ENCODE results near the gene PDCL2. TPM values are rescaled to one million over a fixed set of nuclear protein-coding genes. Genes with fewer than 3 reads are reported as not detected.

The PDCL2 gene
- total RNA-seq, 1 experiment from 2014 or later: not detected

DNA sequence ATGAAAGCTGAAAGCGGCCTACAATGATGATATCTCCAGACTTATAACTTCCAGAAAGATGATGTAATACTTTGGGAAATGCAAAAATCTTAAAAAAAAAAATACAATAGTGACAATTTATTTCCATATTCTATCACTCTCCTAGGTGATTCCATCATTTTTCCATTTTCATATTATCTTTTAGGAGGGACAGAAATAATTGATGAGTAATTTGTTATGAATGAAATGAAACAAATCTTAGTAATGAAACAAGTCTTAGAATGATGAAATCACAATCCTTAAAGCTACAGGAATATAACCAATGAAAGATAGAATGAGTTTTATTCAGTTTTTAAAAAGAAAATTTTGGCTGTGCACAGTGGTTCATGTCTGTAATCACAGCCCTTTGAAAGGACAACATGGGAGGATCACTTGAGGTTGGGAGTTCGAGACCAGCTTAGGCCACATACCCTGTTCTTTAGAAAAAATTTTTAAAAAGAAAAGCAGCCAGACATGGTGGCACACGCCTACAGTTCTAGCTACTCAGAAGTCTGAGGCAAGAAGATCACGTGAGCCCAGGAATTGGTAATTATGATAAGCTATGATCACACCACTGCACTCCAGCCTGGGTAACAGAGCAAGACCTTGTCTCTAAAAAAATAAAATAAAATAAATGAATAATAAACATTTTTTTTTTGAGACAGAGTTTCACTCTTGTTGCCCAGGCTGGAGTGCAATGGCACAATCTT lies 67.0 kb downstream of the PDCL2 start:
- Mint-ChIP-seq H3K27me3 (ENCODE audit: low read depth) (no peaks in the 10 kb centered on the region), H3K27ac (no peak overlapping the region; a peak in 1 of 7 replicates), H3K4me3 (no peak overlapping the region), H3K4me1 (peaks cover 28 to 29% of the 10 kb centered on the region in 2 experiments), H3K9me3 (no peaks in the 10 kb centered on the region), H3K36me3 (ENCODE audit: insufficient read depth in 1 of 3, low read depth in 3 of 3) (peaks cover 0 to 3% (median 0%) of the 10 kb centered on the region in 3 experiments; a peak in 3 of 7 replicates)
- Histone ChIP-seq H3K18ac (ENCODE audit: insufficient read length, low read depth, low read length) (no peak overlapping the region), H3K27me3 (ENCODE audit: insufficient read depth, low read length) (no peaks in the 10 kb centered on the region), H3K14ac (ENCODE audit: insufficient read depth, low read length) (no peak overlapping the region), H4K20me1 (ENCODE audit: control insufficient read depth, insufficient read depth, insufficient read length) (no peaks in the 10 kb centered on the region), H3K56ac (ENCODE audit: insufficient read length, low read depth, low read length) (no peak overlapping the region), H3K4me2 (ENCODE audit: insufficient read depth, insufficient read length, low read length) (no peak overlapping the region), H2BK120ac (ENCODE audit: low read depth, low read length, poor library complexity, severe bottlenecking) (no peak overlapping the region), H3K23me2 (ENCODE audit: insufficient read length, low read depth, low read length, poor library complexity, severe bottlenecking) (no peaks in the 10 kb centered on the region), H3K9ac (ENCODE audit: extremely low read depth, insufficient read length, low read length) (no peak overlapping the region), H3K27ac (ENCODE audit: insufficient read length, low read depth, low read length) (no peak overlapping the region), H3K9me3 (ENCODE audit: control insufficient read depth, low read depth, low read length) (no peaks in the 10 kb centered on the region), H3T11ph (ENCODE audit: low read length) (no peak overlapping the region), H2BK20ac (ENCODE audit: low read depth, low read length, poor library complexity, severe bottlenecking) (no peak overlapping the region), H2BK15ac (ENCODE audit: low read depth, low read length) (no peak overlapping the region), H3K4me1 (ENCODE audit: insufficient read depth, low read length) (no peaks in the 10 kb centered on the region; the same call in 1 of the 2 replicates), H2BK5ac (ENCODE audit: insufficient read length, low read length) (no peak overlapping the region), H4K5ac (ENCODE audit: insufficient read length, low read depth, low read length) (no peak overlapping the region), H2AK5ac (ENCODE audit: insufficient read length, low read length) (no peak overlapping the region), H2BK12ac (ENCODE audit: insufficient read length, low read depth, low read length) (no peak overlapping the region), H3K4ac (ENCODE audit: low read depth, low read length) (no peak overlapping the region), H3K79me2 (ENCODE audit: insufficient read depth, low read length) (peaks cover 2% of the 10 kb centered on the region; the same call in 1 of the 2 replicates), H2AFZ (ENCODE audit: low read length) (no peak overlapping the region), H4K91ac (ENCODE audit: insufficient read length, low read depth, low read length) (no peak overlapping the region), H3K23ac (ENCODE audit: insufficient read length, low read depth, low read length) (no peak overlapping the region), H3K79me1 (ENCODE audit: insufficient read depth, low read depth, low read length, poor library complexity, severe bottlenecking) (peaks cover 5% of the 10 kb centered on the region), H4K8ac (replicated peaks; ENCODE audit: insufficient read length, low read depth, low read length) (no peak overlapping the region)
- WGBS (ENCODE audit: extremely low coverage, insufficient read length, low lambda C conversion rate): no CpG with 5 or more reads among the region's 4 CpGs
- DNase-seq: no peak
- TF ChIP-seq, protein P1, sequence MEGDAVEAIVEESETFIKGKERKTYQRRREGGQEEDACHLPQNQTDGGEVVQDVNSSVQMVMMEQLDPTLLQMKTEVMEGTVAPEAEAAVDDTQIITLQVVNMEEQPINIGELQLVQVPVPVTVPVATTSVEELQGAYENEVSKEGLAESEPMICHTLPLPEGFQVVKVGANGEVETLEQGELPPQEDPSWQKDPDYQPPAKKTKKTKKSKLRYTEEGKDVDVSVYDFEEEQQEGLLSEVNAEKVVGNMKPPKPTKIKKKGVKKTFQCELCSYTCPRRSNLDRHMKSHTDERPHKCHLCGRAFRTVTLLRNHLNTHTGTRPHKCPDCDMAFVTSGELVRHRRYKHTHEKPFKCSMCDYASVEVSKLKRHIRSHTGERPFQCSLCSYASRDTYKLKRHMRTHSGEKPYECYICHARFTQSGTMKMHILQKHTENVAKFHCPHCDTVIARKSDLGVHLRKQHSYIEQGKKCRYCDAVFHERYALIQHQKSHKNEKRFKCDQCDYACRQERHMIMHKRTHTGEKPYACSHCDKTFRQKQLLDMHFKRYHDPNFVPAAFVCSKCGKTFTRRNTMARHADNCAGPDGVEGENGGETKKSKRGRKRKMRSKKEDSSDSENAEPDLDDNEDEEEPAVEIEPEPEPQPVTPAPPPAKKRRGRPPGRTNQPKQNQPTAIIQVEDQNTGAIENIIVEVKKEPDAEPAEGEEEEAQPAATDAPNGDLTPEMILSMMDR (conservative IDR thresholded peaks at IDR 0.05): no peak
